ELF-1 (cell line): Measurements from ENCODE around the gene FGF14.

ENCODE experiments used
- DNase-seq: peaks from one replicate; pipeline ENCODE4 v3.0.0-alpha.2; 2016; ENCODE audit warnings: low read depth, low spot score

Gene FGF14

GRCh38 chr13:101985321-101985720 is 416.5 kb downstream of the FGF14 start:
- no peak for DNase-seq

- no peak for DNase-seq
Observed at GRCh38 chr13:101982903-101983302, 418.9 kb downstream of the FGF14 start.

GRCh38 chr13:101979825-101980224 is 422.0 kb downstream of the FGF14 start:
- DNase-seq = no peak

- DNase-seq = no peak
Observed at GRCh38 chr13:101978552-101979315, 423.1 kb downstream of the FGF14 start.

GRCh38 chr13:101977475-101977874 is 424.4 kb downstream of the FGF14 start:
- DNase-seq = no peak

GRCh38 chr13:101972191-101972590 is 429.7 kb downstream of the FGF14 start:
- no peak for DNase-seq

- no peak for DNase-seq
Observed at GRCh38 chr13:101970341-101970740, 431.5 kb downstream of the FGF14 start.

GRCh38 chr13:101967781-101968180 is 434.1 kb downstream of the FGF14 start:
- DNase-seq = no peak

GRCh38 chr13:101967216-101967615 is 434.6 kb downstream of the FGF14 start:
- DNase-seq = no peak

GRCh38 chr13:101965096-101965495 is 436.8 kb downstream of the FGF14 start:
- no peak for DNase-seq

- no peak for DNase-seq
Observed at GRCh38 chr13:101959016-101959415, 442.8 kb downstream of the FGF14 start.

GRCh38 chr13:101955764-101956163 is 446.1 kb downstream of the FGF14 start:
- DNase-seq = no peak

GRCh38 chr13:101951114-101951513 is 450.7 kb downstream of the FGF14 start:
- no peak for DNase-seq

GRCh38 chr13:101949681-101950080 is 452.2 kb downstream of the FGF14 start:
- DNase-seq = no peak

- no peak for DNase-seq
Observed at GRCh38 chr13:101946401-101946800, 455.4 kb downstream of the FGF14 start.

- no peak for DNase-seq
Observed at GRCh38 chr13:101945435-101945834, 456.4 kb downstream of the FGF14 start.

GRCh38 chr13:101944521-101944920 is 457.3 kb downstream of the FGF14 start:
- DNase-seq = no peak

- no peak for DNase-seq
Observed at GRCh38 chr13:101942535-101943157, 459.2 kb downstream of the FGF14 start.

- DNase-seq = no peak
Observed at GRCh38 chr13:101942038-101942437, 459.8 kb downstream of the FGF14 start.

GRCh38 chr13:101941095-101941783 is 460.6 kb downstream of the FGF14 start:
- no peak for DNase-seq

GRCh38 chr13:101939370-101939769 is 462.5 kb downstream of the FGF14 start:
- no peak for DNase-seq

- no peak for DNase-seq
Observed at GRCh38 chr13:101935828-101936227, 466.0 kb downstream of the FGF14 start.

GRCh38 chr13:101931186-101931585 is 470.7 kb downstream of the FGF14 start:
- no peak for DNase-seq
